Fibroblast of the aortic adventitia (primary cell): ENCODE measurements around the gene PEA15. TPM values are rescaled to one million over a fixed set of nuclear protein-coding genes. Genes with fewer than 3 reads are reported as not detected.
A peak's percentile ranks its signal among the peaks of the same experiment; 100 is the strongest.

Experiments used
- DNase-seq: peaks from one replicate; pipeline ENCODE4 v3.0.0-alpha.2; 2010; ENCODE audit warnings: low read depth
- H3K4me3 ChIP-seq: 2 replicates; pipeline ENCODE4 v1.5.1; 2011; ENCODE audit warnings: low read depth, mild to moderate bottlenecking, control low read depth, low read length, moderate library complexity
- CTCF ChIP-seq: IDR thresholded peaks from 2 replicates; pipeline ENCODE4 v1.5.1; 2011; ENCODE audit warnings: mild to moderate bottlenecking, low read length, control low read depth, inconsistent platforms; ENCODE audit not compliant: insufficient read depth
- total RNA-seq: library from RNA; depleted of rRNA; stranded (reverse); fragments of >200 nt; gene quantifications from 2 replicates; pipeline ENCODE4 v1.2.3, GENCODE V29; 2012; ENCODE audit warnings: low replicate concordance

The PEA15 gene
- total RNA-seq, 1 donor, result 224 TPM

GRCh38 chr1:160261893-160262794 is 57.0 kb downstream of the PEA15 start, which contains the start of gene DCAF8:
Gene DCAF8, minus strand, starts transcription at chr1:160262549. Its CDS starts 18,541 bp downstream, at chr1:160244008.
- peak within 1 kb of the TSS; percentile 100 for H3K4me3 ChIP-seq
- peak; percentile 96 for DNase-seq
- TF ChIP-seq CTCF, result peak; percentile 6

- no peak for DNase-seq
- H3K4me3 ChIP-seq, result no peak overlapping the region
- no peak for TF ChIP-seq CTCF
Measured at GRCh38 chr1:160264795-160265307, 59.7 kb downstream of the PEA15 start.

Other genes with a start within 250 kb of the PEA15 start
- gene PIGM, start 173.4 kb upstream of the PEA15 start, total RNA-seq, result 3.3 and 7.7 TPM in 2 replicates
- not detected in 2 replicates for gene KCNJ10, start 135.2 kb upstream of the PEA15 start, total RNA-seq
- 0.08 TPM in 1 of 2 replicates, not detected in the other for gene KCNJ9, start 123.8 kb upstream of the PEA15 start, total RNA-seq
- 10.1 and 10.8 TPM in 2 replicates for gene IGSF8, start 106.8 kb upstream of the PEA15 start, total RNA-seq
- gene ATP1A2, start 89.6 kb upstream of the PEA15 start, total RNA-seq, result 0.27 TPM in 1 of 2 replicates, not detected in the other
- gene ATP1A4, start 53.8 kb upstream of the PEA15 start, total RNA-seq, result not detected in 2 replicates
- 0.18 TPM in 1 of 2 replicates, not detected in the other for gene CASQ1, start 14.8 kb upstream of the PEA15 start, total RNA-seq
- 63.0 and 76.6 TPM in 2 replicates for gene DCAF8, start 57.2 kb downstream of the PEA15 start, total RNA-seq
- gene PEX19, start 79.7 kb downstream of the PEA15 start, total RNA-seq, result 39.1 and 55.1 TPM in 2 replicates
- 220 and 248 TPM in 2 replicates for gene COPA, start 137.9 kb downstream of the PEA15 start, total RNA-seq
- gene NCSTN, start 138.0 kb downstream of the PEA15 start, total RNA-seq, result 60.6 and 79.3 TPM in 2 replicates
- gene NHLH1, start 161.7 kb downstream of the PEA15 start, total RNA-seq, result not detected in 2 replicates
- not detected in 2 replicates for gene VANGL2, start 195.2 kb downstream of the PEA15 start, total RNA-seq